Esophagus squamous epithelium (tissue), 4 donors: ENCODE data around the gene SLC6A7.

Source experiments
- CTCF ChIP-seq, 6 experiments: fragments of 450-650 bp in 4 of 6; fragments of 200-600 bp in 2 of 6; sonication (generic) in 2 of 6; IDR thresholded peaks; one replicate each; pipeline ENCODE4 v1.5.1; 2016 to 2019; ENCODE audit warnings: antibody characterized with exemption in 6 of 6, mild to moderate bottlenecking in 4 of 6, moderate library complexity in 4 of 6
- POLR2A ChIP-seq, 4 donors: fragments of 450-650 bp; IDR thresholded peaks; one replicate each; pipeline ENCODE4 v1.6.1; 2017; ENCODE audit warnings: antibody characterized with exemption in 4 of 4, mild to moderate bottlenecking in 4 of 4, moderate library complexity in 3 of 4

- TF ChIP-seq CTCF (IDR thresholded peaks at IDR 0.05) (no peak), POLR2A (IDR thresholded peaks at IDR 0.05) (no peak)
These were observed 37.0 kb upstream of the SLC6A7 start for GRCh38 chr5:150152636-150153462.
